ENCODE measurements around the gene ACOXL. TPM values are rescaled to one million over a fixed set of nuclear protein-coding genes. Genes with fewer than 3 reads are reported as not detected.
"Not testable (repeated sequence)": the region's sequence is repeated elsewhere in the genome, so short reads cannot be mapped to it uniquely, and the experiment has no call there.

The ACOXL gene
- total RNA-seq, 1 donor from 2014 or later: 0.20 TPM

- H3K27ac Mint-ChIP-seq: no peak overlapping the region
- peaks cover 5% of the 10 kb centered on the region for H3K9me3 Mint-ChIP-seq
- ChIA-PET POLR2A (no interaction called here), CTCF (no interaction called here)
- peaks cover 38% of the 10 kb centered on the region for H3K4me1 Mint-ChIP-seq
- no peak for TF ChIP-seq CTCF (IDR thresholded peaks at IDR 0.05)
- no peak overlapping the region for H3K4me3 Mint-ChIP-seq
- no peaks in the 10 kb centered on the region for H3K27me3 Mint-ChIP-seq
- intact Hi-C loops (cut with micrococcal nuclease): loop anchor here (2.0 kb wide), 1 partner anchor 43 kb away; no protein-coding TSS in a partner anchor
- no peaks in the 10 kb centered on the region for H3K36me3 Mint-ChIP-seq (ENCODE audit: low read depth)
- no peak for ATAC-seq (ENCODE audit: low read depth)
- no peak for DNase-seq
Measured at GRCh38 chr2:110853948-110854347, 121.6 kb downstream of the ACOXL start.

GRCh38 chr2:110854355-110855081 is 122.1 kb downstream of the ACOXL start:
- ChIA-PET POLR2A (interaction anchor here (0.6 to 1.0 kb wide), 3 partner anchors 51 to 266 kb away, joined by 3 to 6 read pairs (median 4); partner anchors contain the start of gene BCL2L11), CTCF (no interaction called here)
- Mint-ChIP-seq H3K36me3 (ENCODE audit: low read depth) (no peaks in the 10 kb centered on the region), H3K4me3 (no peak overlapping the region), H3K27me3 (no peaks in the 10 kb centered on the region), H3K27ac (no peak overlapping the region), H3K9me3 (peaks cover 5% of the 10 kb centered on the region), H3K4me1 (peaks cover 44% of the 10 kb centered on the region)
- ATAC-seq (ENCODE audit: low read depth) (peak; percentile 14), DNase-seq (no peak)
- no peak for TF ChIP-seq CTCF (IDR thresholded peaks at IDR 0.05)
- intact Hi-C loops (cut with micrococcal nuclease): loop anchor here (5.0 kb wide), 2 partner anchors 203 to 263 kb away; no protein-coding TSS in a partner anchor

- POLR2A ChIA-PET; ATAC-seq (ENCODE audit: low read depth); H3K27ac Mint-ChIP-seq; DNase-seq; H3K36me3 Mint-ChIP-seq (ENCODE audit: low read depth); H3K4me3 Mint-ChIP-seq; CTCF ChIA-PET; H3K9me3 Mint-ChIP-seq; H3K27me3 Mint-ChIP-seq: not testable (repeated sequence)
- intact Hi-C loops (cut with micrococcal nuclease): loop anchor here (5.0 kb wide), 2 partner anchors 201 to 261 kb away; no protein-coding TSS in a partner anchor
- H3K4me1 Mint-ChIP-seq: peaks cover 47% of the 10 kb centered on the region
Measured at GRCh38 chr2:110855841-110856240, 123.5 kb downstream of the ACOXL start.

- Mint-ChIP-seq H3K4me1 (peaks cover 43% of the 10 kb centered on the region), H3K27me3 (peaks cover 10% of the 10 kb centered on the region), H3K36me3 (ENCODE audit: low read depth) (no peaks in the 10 kb centered on the region), H3K9me3 (peaks cover 5% of the 10 kb centered on the region), H3K27ac (peak overlapping the region; percentile 70), H3K4me3 (no peak overlapping the region)
- POLR2A ChIA-PET: interaction anchor here (0.8 to 1.0 kb wide), 2 partner anchors 262 to 268 kb away, joined by 3 to 7 read pairs; partner anchors contain the start of gene BCL2L11
- no peak for DNase-seq
- peak; percentile 87 for ATAC-seq (ENCODE audit: low read depth)
- TF ChIP-seq CTCF (IDR thresholded peaks at IDR 0.05): no peak
- CTCF ChIA-PET: interaction anchor here (1.1 kb wide), 1 partner anchor 27 kb away, joined by 3 read pairs; no protein-coding TSS in a partner anchor
- intact Hi-C loops (cut with micrococcal nuclease): loop anchor here (1.0 to 5.0 kb wide), 3 partner anchors 199 to 299 kb away; no protein-coding TSS in a partner anchor
Measured at GRCh38 chr2:110858135-110858725, 125.9 kb downstream of the ACOXL start.

- Mint-ChIP-seq H3K4me3 (peak overlapping the region; percentile 55), H3K4me1 (peaks cover 36% of the 10 kb centered on the region), H3K27me3 (peaks cover 10% of the 10 kb centered on the region), H3K27ac (peak overlapping the region; percentile 9), H3K9me3 (peaks cover 5% of the 10 kb centered on the region), H3K36me3 (ENCODE audit: low read depth) (no peaks in the 10 kb centered on the region)
- POLR2A ChIA-PET: interaction anchor here (0.8 to 1.0 kb wide), 2 partner anchors 261 to 267 kb away, joined by 3 to 7 read pairs; partner anchors contain the start of gene BCL2L11
- DNase-seq: no peak
- intact Hi-C loops (cut with micrococcal nuclease): loop anchor here (1.0 to 5.0 kb wide), 3 partner anchors 198 to 298 kb away; no protein-coding TSS in a partner anchor
- CTCF ChIA-PET: interaction anchor here (1.1 kb wide), 1 partner anchor 26 kb away, joined by 3 read pairs; no protein-coding TSS in a partner anchor
- no peak for ATAC-seq (ENCODE audit: low read depth)
- TF ChIP-seq CTCF (IDR thresholded peaks at IDR 0.05): no peak
Measured at GRCh38 chr2:110858993-110859701, 126.8 kb downstream of the ACOXL start.
